IPS DF 4.7 (cell line): ENCODE results near the gene RPUSD4.

ENCODE experiments used
- DNase-seq: peaks from one replicate; pipeline ENCODE4 v3.0.0-alpha.2; 2013; ENCODE audit warnings: low spot score; ENCODE audit errors: extremely low read depth

Gene RPUSD4

DNA sequence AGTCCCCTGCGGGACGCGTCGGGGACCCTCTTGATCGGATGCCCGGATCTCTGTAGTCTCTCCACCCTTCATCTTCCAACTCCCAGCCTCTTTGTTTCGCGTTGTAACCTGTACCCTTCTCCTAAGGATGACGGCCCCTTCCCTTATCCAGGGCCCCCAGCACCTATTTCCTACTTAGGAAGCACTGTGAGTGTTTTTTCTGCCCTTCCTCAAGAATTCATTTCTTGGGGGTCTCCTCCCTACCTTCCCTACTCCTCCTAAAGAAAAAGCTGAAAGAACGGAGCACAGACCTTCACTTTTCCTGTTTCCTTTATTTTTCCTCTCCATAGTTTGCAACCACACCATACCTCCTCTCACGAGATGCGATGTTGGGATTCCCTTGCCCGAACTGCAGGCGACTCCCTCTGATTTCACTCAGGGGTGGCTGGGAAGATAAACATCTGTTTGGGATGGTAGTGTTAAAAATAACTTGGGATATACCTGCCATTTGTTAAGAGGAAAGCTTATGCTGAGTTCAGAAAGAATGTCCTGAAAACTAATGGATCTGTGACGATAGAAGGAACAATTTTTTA, 725 bp upstream of the RPUSD4 start:
- no peak for DNase-seq

DNA sequence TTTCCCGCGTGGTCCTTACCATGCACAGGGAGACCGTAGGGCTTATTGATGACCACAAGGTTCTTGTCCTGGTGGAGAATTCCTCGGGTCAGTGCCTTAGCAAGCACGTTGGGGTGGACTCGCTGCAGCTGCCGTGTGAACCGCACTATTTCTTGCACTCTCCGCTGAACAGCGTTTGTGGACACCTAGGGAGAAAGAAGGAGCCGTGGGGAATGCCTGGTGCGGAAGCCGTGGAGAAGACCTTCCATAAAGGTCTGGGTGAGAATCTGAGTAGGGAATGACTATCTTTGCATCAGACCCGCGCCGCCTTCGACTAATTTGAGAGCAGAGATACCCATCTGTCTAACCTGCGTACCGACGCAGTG, 597 bp downstream of the RPUSD4 start:
- no peak for DNase-seq

DNA sequence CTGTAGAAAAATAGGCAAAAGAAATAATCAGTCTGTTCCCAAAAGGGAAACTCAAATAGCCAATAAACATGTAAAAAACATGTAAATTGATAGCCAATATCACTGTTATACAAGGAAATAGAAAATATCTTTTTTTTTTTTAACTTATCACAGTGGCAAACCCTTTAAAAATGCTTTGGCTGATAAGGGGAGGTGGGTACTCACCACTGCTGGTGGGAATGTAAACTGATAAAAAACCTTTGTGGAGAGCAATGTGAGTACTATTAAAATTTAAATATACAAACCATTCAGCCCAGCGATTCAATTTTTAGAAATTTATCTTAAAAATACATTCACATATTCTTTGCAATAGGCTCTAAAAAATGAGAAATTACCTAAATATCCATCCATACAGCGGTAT, 3.6 kb downstream of the RPUSD4 start:
- no peak for DNase-seq

DNA sequence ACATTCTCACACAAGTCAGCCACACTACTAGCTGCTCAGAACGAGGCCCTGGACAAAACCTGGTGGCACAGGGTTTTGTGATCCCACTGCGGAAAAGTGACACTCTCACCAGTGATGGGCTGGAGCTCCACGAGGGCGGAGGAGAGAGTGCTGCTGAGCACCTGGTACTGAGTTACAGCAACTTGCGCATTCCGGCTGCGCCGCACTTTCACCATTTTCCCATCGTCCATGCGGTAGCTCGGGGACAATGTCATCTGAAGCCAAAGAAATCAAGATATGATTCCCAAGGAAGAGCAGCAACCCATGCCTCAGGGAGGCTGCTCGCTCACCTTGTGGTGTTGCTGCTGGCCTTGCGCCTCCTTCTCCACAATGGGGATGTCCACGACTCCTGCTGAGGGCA, 6.1 kb downstream of the RPUSD4 start:
- no peak for DNase-seq

DNA sequence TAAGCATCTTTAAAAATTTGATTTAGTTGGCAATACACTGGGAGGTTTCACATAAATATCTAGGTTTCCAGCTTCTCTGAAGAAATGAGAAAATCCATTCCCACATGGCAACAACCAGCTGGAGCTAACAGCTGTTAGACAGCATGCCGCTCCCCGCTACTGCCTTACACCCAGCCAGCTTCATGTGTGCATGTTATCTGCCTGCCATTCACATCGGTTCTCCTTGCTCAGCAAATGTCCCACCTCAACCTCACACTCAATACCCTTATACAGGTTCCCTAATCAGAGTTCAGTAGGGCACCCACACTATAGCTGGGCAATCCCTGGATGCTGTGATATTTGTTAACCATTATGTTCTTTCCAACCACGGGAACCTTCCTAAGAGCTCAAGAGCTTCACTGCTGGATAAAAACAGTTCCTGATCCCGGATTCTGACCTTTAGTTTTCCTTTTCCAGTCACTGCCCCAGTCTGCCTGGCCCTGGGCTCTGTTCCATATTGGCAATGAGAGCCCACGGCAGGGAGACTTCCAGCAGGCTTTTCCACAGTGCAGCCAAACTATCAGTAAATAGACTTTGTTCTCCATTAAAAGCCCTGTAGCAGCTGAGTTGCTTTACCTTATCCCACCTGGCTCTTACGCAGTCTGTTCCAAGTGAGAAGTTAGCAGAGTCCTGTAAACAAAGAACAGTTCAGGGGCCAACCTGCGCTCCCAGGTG, 8.6 kb downstream of the RPUSD4 start:
- DNase-seq: no peak

DNA sequence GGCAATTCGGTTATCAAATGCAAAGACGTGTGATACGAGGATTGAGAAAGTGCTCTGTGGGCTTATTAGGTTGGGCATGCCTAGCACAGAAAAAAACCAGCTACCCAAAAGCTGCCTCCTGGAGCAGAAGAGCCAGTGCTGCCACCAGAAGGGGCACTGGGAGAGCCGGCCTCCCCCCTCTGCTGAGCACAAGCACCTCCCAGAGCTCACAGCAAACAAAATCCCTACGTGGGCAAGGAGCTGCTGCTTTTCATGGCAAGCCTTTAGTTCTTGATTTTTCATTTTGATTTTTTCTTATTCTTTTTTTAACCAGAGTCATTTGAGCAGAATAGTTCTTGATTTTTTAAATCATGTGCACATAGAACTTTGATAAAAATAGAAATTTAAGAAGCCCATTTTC, 12.8 kb downstream of the RPUSD4 start:
- no peak for DNase-seq

DNA sequence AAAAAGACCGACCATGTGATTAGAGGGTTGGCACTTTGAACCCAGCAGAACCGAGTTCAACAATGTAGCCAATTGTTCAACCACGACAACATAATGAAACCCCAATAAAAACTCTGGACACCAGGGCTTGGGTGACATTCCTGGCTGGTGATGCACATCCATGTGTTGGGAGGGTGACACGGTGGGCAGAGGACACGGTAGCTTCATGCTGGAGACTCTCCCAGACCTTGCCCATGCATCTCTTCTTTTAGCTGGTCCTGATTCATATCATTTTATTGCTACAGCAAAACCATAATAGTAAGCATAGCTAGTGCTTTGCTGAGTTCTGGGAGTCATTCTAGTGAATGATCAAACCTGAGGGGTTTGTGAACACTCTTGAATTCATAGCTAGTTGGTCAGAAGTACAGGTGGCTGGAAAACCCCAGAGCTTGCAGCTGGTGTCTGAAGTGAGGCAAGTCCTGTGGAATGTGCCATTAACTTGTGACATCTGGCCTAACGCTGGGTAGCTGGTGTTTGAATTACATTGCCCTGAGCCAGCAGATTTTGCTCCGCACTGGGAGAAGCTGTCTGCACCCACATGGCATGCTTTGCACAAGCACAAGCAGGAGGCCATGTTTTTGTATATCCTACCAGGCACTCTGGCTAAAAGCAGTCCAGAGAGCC, 14.0 kb downstream of the RPUSD4 start:
- no peak for DNase-seq

DNA sequence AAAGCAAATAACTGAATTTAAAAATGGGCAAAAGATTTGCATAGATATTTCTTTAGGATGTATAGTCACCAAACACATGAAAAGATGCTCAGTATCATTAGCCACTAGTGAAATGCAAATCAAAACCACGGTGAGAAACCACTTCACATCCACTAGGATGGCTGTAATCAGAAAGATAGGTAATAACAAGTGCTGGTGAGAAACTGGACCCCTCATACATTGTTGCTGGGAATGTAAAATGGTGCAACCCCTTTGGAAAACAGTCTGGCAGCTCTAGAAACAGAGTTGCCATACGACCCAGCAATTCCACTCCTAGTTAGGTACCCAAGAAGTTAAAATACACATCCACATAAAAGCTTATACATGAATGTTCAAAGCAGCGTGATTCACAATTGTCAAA, 16.3 kb downstream of the RPUSD4 start:
- DNase-seq: no peak

DNA sequence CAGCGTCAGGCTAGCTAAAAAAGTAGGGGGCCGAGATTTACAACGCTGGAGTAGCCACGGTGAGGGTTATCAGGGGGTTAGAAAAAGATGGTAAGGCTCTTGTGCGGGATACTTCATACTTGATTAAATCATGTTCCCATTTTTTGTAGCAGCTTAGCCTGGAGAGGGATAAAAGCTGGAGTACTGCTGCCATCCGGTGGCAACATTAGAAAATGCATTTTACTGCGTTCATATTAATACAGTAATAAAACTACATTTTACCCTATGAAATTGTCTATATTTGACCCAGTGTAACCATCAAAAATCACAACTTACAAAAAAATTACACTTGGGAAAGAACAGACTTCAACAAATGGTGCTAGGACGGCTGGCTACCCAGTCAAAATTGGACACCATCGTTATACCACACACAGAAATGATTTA, 17.3 kb downstream of the RPUSD4 start:
- DNase-seq: no peak

DNA sequence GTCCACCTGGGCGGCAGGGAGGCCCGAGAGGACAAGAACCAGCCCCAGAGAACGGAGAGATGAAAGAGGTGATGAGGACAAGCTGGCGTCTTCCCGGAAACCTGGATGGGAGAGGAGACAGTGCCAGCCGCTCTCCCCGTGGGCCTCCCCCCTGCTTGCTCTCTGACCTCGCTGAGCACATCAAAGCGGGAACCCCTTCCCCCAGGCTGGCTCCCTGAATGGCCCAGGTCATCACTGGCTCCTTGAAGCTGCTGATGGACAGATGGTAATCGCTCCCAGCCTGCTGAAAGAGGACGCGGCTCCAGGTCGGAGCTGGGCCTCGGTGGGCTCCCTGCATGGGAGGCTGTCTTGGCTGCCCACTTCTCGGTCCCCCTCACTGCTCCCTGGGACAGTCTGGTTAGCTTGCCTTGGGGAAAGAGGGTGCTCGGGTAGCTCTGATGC, 18.4 kb downstream of the RPUSD4 start:
- no peak for DNase-seq

DNA sequence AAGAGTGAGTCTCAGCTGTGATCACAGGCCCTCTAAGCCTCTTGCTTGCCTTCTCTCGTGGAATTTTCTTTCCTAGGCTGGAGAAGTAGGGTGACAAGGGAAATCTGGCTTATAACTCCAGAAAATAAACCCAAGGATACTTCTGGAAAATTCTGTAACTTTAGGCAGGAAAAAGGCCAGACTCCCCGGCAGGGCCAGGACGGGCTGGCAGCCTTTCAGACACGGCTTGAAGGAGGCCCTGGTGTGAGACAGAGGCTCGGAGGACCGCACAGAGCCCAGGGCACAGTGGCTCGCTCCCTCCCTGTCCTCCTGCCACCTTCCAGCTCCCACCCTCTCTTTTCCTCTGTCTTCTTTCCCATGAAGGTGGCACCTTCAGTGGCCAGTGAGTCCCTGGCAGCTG, 19.1 kb downstream of the RPUSD4 start:
- no peak for DNase-seq

DNA sequence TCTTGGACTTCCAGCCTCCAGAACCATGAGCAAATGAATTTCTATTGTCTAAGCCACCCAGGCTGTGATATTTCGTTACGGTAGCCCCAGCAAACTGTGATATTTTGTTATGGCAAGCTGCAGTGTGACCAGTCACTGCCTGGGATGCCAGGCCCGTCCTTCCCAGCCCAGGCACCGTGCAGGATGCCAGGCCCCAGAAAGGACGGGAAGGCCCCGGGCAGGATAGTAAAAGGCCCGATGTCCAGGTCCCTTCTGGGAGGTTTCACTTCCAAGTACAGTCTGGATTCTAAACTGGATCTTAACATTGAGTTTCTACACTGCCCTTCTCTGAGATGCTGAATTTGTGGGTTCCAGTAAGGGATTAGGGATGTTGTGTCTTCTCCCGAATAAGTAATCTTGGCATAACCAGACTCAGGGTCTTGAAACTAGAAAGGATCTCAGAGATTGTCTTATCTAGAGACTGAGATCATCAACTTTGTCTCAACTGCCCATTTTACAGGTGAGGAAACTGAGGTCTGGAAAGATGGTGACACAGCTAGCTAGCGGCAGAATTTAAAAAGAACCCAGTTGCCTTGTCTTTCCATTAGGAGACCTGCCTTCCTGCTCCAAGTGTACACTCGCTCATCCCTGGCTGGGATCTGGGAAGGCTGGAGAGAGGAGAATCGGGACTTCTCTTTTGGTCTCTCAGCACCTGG, 19.9 kb downstream of the RPUSD4 start:
- DNase-seq: no peak

DNA sequence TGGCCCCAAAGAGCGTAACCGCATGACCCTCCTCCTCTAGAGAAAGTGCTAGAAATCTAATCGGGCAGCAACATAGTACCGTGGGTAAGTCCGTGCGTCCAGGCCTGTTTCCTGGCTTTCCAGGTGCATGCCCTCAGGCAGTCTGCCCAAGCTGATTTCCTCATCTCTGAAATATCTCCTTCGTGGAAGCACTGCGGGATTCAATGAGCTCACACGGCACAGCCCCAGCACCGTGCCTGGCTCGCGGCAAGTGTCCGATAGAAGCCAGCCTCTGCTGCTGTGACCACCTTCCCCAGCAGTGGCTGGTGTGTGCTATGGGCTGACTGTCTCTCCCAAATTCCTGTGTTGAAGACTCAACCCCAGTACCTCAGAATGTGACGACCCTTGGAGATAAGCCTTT, 20.7 kb downstream of the RPUSD4 start:
- DNase-seq: no peak

DNA sequence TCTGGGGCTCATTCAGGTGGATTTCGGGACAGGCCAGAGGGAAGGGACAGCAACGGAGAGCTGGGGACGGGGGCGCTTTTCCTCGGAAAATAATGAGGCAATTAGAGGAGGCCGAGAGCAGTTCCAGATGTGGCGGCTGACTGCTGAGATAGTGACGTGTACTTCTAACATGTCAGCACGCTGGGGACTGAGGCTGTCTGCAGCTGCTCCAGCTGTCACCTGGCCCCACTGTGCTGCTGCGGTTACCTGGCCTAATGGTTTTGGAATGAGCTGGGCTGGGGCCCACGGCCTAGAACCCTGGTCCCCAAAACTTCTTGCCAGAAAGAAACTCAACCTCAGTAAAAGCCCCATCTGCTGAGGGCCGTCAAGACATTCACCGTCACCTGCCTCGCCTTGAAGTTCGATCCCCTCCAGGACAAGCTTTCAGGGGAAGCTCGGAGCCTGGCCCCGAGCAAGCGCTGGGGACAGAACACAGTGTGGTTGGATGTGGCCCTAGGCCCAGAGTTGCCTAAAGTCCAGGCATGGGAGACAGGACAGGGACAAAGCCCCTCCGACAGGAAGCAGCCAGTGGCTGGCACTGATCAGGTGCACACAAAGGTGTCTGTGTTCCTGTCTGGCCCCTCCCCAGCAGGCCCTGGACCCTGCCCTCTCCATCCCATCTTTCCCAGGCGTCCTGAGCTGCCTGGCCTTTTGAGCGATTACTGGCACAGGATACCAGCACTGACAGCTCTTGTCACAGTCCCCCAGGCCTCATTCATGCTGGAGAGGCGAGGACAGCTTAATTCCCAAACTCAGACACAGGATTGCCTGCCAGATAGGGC, 22.1 kb downstream of the RPUSD4 start:
- DNase-seq: no peak

DNA sequence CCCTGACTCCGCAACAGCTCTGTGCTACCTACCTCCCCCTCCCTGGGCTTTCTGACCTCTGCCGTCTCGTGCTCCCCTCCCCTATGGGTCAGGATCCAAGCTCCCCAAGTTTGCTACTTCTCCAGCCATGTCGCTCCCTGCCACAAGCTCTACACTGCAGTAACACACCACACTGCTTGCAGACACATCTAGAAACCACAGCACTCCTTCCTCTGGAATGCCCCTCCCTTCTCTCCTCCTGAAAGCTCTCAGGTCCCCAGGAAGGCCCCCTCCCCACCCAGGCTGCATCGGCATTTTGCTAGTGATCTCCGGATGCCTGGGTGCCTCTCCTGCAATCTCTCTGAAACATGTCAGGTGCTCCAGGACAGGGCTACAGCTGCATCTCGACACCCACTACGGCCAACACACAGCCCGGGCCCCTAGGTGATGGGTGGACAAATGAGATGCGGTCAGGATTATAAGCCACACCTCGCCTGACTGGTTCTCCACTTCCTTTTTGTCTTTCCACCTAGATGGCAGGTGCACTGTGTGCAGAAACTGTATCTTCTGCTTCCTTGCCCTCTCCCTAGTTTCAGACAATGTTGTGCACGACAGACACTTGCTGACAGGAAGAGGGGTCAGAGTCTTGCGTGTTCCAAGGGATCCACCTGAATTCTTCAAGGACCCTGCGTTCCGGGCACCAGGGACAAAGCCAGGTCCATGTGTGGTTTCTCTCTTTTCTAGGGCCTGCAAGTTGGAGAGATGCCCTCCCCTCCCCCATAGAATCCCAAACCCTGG, 22.9 kb downstream of the RPUSD4 start:
- no peak for DNase-seq

DNA sequence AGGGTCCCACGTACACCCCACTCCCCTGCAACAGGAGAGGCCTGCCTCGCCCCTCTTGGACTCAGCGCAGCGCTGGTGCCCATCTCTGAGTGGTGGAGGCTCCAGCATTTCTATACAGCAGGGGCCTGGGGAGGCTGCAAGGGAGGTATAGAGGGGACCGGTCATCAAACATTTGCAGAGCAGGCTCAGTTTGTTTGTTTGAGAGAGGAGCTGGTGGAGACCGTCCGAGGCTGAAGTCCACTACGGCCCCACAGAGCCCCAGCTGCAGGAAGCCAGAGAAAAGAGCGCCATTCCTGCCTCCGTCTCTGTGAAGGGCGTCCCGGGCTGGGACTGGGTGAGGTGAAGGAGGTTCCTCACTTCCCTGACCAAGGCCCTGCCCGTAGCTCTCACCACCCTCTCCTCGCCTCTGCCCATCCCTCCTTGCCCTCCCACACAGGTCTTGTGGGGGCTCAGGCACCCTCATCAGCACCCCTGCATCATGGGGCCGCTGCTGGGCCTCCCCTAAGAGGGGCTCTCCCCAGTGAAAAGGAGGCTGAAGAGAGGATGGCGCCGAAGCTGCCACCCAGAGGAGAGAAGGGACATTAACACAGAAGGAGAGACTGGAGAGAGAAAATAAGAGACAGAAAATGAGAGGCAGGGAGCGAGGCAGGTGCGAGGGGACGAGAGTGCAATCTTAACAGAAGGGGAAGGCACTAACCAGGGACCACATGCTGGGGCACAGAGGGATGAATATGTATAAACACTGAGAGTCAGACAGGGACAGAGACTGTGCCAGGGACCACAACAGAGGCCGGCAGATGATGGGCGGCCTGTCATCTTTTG, 24.5 kb downstream of the RPUSD4 start:
- DNase-seq: no peak

DNA sequence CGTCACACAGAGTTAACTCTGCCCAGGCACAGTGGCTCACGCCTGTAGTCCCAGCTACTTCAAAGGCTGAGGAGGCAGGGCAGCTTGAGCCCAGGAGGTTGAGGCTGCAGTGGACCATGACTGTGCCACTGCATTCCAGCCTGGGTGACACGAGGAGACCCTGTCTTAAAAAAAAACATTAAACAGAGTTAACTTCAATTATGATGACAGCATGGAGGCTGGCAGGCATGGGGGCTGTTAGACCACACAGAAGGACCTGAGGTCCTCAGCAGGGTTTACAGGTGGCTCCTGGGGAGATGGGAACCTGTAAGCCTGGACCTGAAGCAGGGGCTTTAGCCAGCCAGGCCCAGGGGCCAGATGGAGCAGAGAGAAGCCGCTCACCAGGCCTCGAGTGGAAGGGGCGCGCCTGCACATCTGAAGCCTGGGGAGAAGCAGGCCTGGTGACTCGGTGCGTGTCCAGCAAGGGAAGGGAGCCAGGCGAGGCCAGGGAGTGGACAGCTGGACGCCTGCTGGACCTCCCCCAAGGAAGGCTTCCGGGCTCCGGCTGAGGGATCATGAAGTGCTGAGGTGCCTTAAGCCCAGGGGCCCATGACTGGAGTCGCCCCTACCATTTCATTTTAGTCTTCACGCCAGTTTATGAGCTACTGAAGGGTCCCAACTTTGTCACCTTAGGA, 25.3 kb downstream of the RPUSD4 start:
- DNase-seq: no peak

DNA sequence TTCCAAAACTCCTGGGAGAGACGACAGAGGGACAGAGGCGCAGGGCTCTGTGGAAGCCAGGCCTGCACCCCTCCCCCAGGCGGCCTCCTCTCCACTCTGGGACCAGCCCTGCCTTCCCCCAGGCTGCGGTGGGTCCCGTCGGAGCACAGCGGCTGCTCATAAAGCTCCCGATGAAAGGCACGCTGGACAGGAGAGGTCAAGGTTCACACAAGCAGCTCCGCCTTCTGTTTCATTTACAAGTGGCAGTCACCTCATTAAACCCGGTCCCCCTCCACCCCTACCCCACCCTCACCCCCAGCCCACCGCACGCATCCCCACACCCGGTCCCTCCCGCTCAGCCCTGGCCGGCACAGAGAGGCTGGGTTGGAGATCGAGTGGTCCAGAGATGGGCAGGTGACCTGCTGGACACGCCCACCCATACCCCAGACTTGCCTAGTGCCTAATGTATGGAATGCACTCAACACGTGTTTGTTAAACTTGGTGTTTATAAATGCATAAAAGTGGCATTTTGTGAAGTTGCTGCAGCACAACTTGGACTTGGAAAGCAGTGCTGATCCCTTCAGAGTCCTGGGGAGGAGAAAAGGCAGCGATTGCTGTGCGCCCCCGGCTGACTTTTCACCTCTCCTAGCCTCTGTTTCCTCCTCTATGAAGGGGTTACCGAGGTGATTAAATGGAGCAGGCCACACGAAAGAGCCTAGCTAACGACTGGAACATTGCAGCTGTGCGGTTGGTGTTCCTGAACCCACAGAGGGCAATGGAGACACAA, 26.0 kb downstream of the RPUSD4 start:
- DNase-seq: no peak
